ENCODE measurements around the gene PPARGC1A.

PPARGC1A gene

DNA sequence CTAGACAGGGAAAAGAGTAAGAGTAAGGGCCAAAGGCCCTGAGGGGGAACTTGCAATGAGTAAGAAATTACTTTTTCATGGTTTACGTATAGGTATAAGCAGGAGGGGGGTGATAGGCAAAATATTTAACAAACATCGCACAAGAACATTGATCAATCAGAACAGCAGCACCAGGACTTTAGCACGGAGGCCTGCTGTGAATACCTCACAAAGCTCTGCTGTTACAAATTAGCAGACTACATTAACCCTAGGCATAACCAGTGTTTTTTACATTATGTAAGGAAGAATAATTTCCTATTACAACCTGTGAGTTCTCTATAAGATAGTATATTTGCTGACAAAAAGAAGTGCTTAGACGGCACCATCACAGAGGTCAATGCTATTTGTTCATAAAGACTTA is 44.9 kb downstream of the PPARGC1A start:
- no peak for DNase-seq (ENCODE audit: low read depth)

DNA sequence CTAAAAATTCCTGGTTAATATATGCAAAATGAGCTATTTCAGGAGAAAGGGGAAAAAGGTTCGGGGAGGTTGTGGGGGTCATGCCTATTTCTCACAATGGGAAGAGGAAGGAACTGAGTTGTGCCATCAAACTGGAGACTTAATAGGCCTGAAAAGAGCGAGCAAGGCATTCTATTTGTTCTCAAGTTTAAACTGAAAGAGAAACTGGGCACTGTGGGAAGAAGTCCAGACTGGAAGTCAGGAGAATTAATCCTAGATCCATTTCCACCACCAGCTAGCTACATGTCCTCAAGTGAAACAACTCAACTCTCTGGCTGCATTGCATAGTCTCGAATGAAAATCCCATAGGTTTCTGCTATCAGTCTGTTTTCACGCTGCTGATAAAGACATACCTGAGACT is 50.6 kb downstream of the PPARGC1A start:
- no peak for DNase-seq (ENCODE audit: low read depth)

DNA sequence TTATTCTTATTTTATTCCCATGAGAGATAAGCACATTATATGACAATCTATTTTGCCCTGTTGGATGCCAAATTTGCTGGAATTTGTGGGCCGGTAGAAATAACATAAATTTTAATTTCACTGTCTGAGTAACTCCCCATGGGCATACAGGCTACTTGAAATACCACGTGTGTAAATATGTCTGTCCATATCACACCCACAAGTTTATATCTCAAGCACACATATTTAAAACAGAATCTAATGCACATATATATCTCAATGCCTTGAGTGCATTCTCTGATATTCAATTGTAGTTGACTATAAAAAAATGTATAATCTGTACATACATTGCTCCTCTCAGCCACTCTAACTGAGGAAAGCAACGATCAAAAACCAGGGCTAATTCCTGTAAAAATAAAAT is 51.2 kb downstream of the PPARGC1A start:
- DNase-seq (ENCODE audit: low read depth): no peak

DNA sequence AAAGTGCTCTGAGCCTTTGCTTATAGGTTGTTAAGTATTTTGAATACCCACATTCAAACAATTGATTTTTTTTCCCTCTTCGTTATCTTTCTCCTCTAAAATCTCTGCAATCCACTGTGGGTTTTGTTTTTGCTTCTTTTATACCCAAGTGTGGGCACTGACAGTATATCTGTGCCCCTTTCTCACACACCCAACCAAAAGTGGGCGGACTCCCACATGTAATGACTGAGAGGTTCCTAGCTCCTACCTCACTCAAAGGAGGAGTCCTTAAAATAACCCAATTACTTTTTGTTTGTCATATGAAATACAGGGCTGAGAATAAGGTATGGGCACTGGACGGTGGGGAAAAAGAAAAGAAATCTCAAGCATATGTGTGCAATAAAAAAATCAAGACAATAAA is 51.7 kb downstream of the PPARGC1A start:
- no peak for DNase-seq (ENCODE audit: low read depth)

DNA sequence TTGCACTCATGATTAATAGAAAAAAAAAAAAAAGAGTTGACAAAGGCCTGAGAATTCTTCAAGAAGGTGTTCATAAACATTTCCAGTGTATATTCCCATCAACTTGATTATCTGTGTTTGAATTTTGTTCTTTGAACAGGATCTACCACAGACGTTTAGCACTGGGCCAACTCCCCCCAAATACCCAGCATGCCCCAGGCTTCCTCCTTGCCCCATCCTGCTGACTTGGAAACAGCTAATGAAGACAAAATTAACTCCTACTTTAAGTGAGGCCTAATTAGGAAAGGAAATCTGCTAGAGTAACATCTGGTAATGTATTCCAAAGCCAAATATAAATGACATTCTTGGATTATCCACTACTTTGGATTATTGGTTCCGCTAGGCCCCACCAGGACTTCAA is 52.5 kb downstream of the PPARGC1A start:
- no peak for DNase-seq (ENCODE audit: low read depth)

DNA sequence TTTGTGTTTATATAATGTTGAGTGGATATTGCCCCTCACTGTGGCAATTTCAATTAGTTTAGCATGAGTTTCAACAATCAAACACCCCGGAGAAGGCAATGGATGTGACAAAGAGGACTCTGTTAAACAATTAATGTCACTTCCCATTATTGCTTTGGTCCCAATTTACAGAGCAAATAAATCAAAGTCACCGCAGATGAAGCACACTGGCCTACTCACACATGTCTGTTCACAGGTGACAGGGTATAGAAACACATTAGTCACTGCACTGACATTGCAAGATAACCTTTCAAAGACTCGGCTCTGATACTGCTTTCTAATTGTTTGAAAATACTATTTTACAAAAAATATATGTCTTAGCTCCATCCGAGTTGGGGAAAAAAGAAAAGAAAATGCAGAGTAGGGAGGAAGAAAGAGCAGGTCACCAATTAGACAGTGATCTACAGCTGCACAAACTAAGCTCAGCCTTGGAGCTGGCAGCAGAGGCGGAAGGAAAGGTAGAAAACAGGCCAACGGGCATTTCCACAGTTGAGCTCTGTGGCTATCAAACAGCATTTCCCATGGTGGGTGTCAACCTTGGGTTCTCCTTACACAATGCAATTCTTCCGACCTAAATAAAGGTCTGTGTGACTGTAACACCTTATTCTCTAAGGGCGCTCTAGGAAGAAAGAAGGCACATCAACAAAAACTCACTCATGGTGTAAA is 53.9 kb downstream of the PPARGC1A start:
- DNase-seq (ENCODE audit: low read depth): no peak

DNA sequence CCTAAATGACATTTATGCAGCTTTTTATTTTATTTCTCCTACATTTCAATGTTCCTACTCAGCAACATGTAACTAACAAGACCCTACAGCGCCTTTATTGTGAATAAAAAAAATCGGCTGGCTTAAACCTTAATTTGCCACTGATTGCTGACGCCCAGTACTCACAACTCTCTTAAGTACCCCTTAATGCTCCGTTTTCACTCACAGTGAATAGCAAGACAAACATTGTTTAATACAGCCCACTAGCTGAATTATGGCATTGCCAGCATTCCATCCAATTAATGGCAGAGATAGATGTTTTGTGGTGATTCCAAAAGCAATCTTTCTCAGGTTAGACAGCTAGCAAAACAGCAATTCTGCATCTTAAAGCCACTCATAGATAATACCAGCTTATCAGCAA is 61.1 kb downstream of the PPARGC1A start:
- no peak for DNase-seq (ENCODE audit: low read depth)

DNA sequence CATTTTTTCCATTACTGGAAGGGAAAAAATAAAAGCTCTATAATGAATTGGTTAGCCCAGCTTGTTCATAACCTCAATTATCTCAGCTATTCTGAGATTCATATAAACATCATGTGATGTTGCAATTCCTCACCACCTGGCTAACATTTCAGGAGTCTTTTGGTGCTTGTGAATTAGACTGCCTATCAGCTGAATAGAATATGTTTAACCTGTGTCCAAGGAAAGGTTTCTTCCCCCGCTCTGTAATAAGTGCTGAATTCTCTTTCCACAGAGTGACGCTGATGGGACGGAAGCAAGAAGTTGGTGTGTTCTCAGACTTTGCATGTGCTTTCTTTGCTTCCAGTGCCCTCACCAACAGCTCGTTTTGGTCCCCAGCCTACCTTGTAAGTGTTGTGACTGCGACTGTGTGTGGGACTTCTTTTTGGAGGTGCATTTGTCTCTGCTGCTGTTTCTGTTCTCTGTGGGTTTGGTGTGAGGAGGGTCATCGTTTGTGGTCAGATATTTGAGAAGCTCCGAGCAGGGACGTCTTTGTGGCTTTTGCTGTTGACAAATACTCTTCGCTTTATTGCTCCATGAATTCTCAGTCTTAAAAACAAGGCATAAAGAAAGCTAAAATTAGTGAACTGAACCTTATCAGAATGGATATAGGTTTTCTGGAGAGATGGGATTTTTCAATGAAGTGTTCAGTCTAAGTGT is 61.7 kb downstream of the PPARGC1A start:
- no peak for DNase-seq (ENCODE audit: low read depth)

DNA sequence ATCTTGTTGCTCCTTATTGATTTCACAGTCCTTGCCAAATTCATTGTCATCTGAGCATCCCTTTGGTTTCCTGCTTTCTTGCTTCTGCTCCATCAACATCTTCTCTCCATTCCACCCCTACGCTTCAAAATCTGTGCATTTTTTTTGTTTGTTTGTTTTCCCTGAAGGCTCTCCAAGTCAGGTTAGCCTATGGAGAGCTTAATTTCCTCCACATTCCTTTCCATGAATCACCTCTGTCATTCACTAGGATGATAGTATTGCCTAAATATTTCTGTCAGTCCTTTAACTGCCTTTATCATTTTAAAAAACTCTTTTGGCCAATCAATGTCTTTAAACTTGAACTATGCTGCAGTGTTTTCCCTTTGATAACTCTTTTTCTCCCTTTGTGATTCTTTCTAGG is 67.7 kb downstream of the PPARGC1A start:
- no peak for DNase-seq (ENCODE audit: low read depth)

DNA sequence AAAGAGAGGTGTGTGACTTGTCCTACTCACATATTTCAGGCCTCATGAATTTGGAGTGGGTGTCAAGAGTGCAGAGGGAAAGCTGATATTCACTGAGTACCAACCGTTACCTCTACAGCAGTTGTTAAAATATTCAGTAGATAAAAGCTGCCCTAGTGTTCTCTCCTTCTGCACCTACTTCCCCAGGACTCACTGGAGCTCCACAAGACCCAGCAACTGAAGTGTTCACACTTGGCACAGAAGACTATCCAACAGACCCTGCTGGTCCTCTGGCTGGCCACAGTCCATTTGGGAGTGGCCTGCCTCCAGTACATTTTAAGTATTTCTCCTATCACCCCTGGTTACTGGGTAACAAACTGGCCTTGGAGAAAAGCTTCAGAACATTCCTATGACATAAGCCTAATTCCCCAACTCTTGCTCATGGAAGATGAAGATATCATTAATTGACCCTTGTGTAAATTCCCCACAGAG is 70.8 kb downstream of the PPARGC1A start:
- DNase-seq (ENCODE audit: low read depth): no peak

DNA sequence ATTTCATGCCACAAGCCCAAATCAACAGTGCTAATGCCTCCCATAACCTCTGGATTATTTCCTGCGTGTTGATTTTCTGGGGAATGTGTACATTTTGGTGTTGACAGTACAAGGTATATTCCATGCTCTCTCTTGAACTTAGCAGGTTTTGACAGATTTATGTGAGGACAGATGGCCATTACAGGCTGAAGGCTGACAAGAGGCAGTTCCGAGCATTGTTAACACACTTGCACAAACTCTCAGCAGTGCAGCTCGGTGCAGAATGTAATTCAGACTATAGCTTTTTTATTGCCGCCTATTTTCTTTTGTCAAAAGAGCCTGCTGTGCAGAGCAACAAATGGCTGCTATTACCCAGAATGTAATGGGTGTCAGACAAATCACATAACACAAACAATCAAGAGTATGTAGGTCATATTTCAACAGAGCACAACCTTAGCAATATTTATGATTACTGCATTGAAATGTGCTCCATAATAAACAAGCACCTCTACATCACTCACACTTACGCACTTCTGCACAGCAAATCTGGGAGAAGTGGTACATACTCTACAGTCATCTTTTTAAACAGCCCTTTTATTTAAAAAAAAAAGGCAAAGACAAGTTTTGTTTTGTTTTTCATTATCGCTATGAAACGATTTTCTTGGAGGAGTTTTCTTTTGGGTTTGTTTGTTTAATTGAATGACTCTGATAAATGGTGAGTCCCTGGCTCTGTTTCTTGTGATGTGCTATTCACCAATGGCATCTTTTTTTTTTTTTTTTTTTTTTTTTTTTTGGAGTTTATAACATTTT is 71.6 kb downstream of the PPARGC1A start:
- DNase-seq (ENCODE audit: low read depth): no peak

DNA sequence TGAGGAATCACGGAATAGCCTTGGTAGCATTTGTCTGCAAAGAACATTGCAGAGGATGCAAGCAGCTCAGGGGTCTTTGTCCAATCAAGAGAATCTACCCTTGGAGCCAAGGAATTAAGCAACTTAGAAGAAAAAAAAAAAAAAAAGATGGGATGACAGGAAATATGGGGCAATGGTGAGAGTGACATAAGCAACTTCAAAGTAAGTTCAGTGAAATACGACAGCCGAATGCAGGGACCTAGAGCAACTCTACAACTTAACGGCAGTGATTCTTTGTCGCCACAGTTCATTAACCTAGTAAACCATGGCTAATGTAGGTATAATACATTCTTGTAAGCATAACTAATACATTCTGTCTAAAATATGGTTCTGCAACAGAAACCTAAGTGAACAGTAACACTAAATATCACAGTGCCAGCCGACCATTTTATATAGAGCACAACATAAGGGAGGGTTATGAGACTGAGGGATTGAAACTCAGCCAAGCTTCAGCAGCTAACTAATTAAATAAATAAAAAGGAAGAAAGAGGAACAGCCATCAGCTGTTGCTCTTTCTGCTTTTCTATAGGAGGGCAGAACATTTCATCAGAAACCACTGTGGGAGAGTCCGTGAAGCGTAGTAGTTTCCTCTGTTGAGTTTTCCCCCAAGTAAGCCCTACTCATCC is 74.7 kb downstream of the PPARGC1A start:
- no peak for DNase-seq (ENCODE audit: low read depth)

DNA sequence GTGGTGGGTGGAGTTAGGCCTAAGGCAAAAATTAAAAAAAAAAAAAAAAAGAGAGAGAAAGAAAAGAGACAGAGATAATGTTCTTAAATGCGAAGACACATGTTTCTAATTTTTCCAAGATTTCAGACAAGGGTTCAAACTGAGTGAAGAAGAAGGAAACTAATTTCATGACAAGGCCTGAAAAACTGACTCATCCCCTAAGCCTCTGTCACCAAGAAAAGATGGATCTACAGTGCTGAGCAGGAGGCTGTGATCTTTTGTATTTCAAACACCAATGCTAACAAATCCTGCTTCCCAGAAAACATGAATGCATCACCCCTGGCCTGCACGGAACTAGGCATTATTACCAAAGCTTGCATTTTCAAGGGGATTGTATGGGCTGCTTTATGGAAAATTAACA is 75.3 kb downstream of the PPARGC1A start:
- DNase-seq (ENCODE audit: low read depth): no peak

DNA sequence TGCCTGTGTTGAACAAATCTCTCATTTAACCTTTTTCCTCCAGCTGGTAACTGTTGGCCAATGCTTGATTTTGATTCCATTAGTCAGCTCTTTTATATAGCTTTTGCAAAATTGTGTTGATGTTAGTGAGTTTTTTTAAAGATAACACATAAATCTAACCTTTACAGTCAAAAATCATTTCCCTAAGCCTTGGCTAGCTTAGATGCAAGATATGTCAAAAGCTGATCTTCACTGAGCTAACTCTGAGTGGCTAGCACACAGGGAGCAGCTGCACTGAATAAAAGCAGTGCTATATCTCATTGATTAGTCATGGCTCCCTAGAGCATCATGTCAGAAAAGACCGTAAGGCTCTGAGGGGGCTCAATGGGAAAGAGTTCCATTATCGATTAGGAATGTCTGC is 78.7 kb downstream of the PPARGC1A start:
- DNase-seq (ENCODE audit: low read depth): no peak

DNA sequence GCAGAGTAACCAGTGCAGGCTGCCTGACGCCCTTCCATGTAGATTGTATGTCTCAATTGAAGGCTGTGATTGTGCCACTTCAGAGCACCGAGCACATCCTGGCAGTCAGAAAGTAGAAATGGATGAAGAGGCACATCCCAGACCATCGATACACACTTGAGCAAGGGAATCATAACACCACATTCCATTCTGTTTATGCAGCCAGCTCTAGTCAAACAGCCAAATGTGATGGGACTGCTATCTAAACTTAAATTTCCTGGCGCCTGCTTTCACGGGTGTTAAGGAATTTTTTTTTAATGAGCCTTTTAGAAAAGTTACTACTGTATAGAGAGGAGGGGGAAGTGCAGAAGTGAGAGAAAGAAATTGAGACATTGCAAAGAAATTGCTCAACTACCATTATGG is 84.4 kb downstream of the PPARGC1A start:
- no peak for DNase-seq (ENCODE audit: low read depth)

DNA sequence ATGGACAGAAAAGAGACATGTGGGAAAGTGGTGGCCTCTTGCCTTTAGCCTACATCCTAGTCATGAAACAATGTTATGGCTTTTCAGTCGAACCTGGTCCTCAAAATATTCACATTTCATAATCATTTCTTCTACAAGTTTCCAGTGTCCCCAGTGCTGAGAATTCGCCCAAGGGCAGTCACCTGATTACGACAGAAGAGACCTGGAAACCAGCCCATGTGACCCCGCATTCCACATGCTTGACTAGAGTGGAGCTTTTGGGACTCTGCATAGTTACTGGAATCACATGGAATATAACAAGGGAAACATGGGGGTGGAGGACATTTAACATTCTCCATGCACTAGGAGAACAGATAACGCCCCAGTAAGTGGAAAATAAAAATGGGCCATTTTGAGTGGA is 100.1 kb downstream of the PPARGC1A start:
- no peak for DNase-seq (ENCODE audit: low read depth)

DNA sequence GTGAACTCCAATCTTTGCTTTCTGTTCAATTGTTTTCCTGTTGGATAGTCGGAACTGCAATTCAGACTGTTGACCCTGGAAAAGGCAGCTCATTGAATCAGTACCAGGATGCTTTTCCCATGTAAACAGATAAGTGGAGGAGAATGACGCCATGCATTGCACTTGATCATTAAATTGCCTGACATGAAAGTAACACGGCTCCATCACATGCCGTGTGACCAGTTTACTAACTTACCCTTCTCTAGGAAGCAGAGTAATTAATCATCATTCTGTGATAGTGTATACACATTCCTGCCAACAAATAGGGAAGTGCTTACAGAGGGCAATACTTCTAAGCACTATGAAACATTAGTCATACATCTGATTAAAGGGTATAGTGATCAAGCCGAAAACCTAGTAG is 101.4 kb downstream of the PPARGC1A start:
- DNase-seq (ENCODE audit: low read depth): no peak

DNA sequence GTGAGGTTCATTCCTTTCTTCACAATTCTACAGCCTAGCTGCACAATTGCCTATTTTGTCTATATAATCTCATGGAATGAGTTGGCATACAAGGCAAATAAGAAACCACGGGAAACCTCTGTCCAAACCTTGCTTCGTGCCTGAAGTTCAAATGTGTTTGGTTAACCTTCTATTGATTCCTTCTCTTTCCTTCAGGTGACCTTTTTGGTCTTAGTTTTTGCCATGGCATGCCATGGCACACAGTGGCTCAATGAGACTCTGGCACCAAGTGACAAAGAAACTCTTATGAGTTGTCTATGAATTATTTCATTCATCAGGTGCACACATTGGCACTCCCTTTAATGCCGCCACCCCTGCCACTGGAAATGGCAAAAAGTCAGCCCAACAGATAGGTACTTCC is 101.8 kb downstream of the PPARGC1A start:
- DNase-seq (ENCODE audit: low read depth): no peak

DNA sequence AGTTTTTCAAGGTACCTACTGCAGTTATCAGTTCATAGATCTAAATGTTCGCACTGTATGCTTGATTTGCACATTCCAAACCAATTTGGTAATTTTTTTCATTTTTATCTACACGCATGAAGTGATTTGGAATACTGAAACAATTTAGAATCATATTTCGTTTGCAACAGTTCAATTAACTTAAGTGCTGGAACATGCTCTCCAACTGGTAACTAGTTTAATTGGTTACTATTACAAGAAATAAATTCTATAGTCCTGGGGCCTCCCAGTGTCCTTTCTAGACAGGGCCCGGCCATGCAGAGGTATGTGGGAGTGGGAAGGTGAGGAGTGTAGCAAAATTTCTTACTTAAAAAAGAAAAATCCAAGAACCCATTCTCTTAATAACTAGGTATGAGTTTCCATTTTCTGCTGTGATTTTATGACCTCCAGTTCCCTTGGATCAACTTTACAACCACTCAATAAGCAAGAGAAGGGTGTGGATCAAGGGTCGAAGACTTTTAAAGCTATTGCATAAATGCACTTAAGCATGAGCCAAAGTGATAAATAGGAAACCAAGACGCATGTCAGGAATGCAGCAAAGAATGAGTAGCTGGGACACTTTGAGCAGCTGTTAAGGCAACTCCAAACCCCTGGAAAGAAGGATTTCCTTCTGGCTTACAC is 106.9 kb downstream of the PPARGC1A start:
- DNase-seq (ENCODE audit: low read depth): no peak

DNA sequence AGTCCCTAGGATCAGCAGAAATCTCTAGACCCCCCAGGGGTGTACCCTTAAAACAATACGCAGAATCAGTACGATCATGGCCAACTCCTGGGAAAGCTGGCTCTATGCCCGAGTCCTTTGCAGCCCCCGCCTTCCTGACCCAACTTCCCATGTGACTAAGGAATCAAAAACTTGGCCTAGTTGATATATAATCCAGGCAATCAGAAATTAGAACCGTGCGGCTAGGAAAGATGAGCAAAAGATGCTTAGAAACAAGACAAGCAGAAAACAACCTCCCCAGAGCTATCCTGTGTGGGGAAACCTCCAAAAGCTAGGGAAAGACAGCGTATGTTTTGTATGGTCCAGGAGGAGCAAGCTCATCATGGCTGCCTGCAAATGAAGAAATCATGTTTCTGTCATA is 110.0 kb downstream of the PPARGC1A start:
- DNase-seq (ENCODE audit: low read depth): no peak

DNA sequence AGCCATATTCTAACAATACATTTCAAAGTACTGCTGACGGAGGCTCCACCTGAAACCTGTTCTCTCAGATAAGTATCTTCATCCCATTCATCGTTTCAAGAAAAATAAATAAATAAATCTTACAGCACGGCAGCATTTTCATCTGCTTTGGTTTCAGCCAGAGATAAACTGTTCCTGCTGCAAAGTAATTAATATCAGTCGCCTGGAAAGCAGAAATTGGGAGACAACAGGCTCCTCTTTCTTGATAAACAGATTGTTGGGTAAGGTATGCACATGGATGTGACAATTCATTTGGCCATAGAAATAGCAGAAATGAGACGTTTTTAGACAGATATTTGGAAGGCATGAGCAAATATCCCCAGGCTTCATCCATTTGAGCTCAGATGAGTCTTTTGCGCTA is 110.4 kb downstream of the PPARGC1A start:
- DNase-seq (ENCODE audit: low read depth): no peak

DNA sequence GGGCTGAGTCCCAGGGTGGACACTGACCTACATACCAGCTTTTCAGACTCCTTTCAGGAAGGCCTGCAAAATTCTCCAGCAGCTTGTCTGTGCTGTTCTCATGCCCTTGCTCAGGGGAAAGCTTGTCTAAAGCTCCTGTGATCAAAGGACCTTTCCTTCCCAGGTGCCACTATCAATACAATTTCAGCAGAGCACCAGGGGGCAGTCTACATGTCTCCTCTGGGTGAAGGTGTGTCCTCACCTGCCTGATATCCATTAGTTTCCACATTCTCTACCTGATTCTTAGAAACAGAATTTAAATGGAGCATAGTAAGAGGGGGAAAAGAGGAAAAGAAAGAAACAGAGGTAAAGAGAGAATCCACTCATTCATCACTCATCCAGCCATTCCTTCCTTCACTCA is 114.2 kb downstream of the PPARGC1A start:
- DNase-seq (ENCODE audit: low read depth): no peak
